ENCODE measurements around the gene ADGRG7.

The ADGRG7 gene

GRCh38 chr3:100630664-100631063 lies 21.3 kb downstream of the ADGRG7 start:
- DNase-seq (ENCODE audit: low read depth) = no peak
- H3K4me3 ChIP-seq (ENCODE audit: low read length) = no peak overlapping the region
- no peak for TF ChIP-seq CTCF (conservative IDR thresholded peaks at IDR 0.05; ENCODE audit: low read length)

GRCh38 chr3:100631236-100631635 lies 21.8 kb downstream of the ADGRG7 start:
- no peak for DNase-seq (ENCODE audit: low read depth)
- no peak overlapping the region for H3K4me3 ChIP-seq (ENCODE audit: low read length)
- TF ChIP-seq CTCF (conservative IDR thresholded peaks at IDR 0.05; ENCODE audit: low read length) = no peak

- no peak; the same call in 1 of the 2 replicates for TF ChIP-seq CTCF (conservative IDR thresholded peaks at IDR 0.05; ENCODE audit: low read length)
- peak; percentile 38 for DNase-seq (ENCODE audit: low read depth)
Measured at GRCh38 chr3:100634493-100635272, 25.3 kb downstream of the ADGRG7 start.

GRCh38 chr3:100635273-100635701 lies 25.9 kb downstream of the ADGRG7 start:
- no peak for DNase-seq (ENCODE audit: low read depth)
- no peak overlapping the region for H3K4me3 ChIP-seq (ENCODE audit: low read length)
- no peak for TF ChIP-seq CTCF (conservative IDR thresholded peaks at IDR 0.05; ENCODE audit: low read length)

More at GRCh38 chr3:100634493-100635272, 25.3 kb downstream of the ADGRG7 start:
- H3K4me3 ChIP-seq (ENCODE audit: low read length) = no peak overlapping the region

GRCh38 chr3:100637197-100637631 lies 27.8 kb downstream of the ADGRG7 start:
- no peak for DNase-seq (ENCODE audit: low read depth)
- no peak overlapping the region for H3K4me3 ChIP-seq (ENCODE audit: low read length)
- no peak for TF ChIP-seq CTCF (conservative IDR thresholded peaks at IDR 0.05; ENCODE audit: low read length)

GRCh38 chr3:100640633-100641032 lies 31.2 kb downstream of the ADGRG7 start:
- no peak for TF ChIP-seq CTCF (conservative IDR thresholded peaks at IDR 0.05; ENCODE audit: low read length)
- H3K4me3 ChIP-seq (ENCODE audit: low read length) = no peak overlapping the region
- no peak for DNase-seq (ENCODE audit: low read depth)

- DNase-seq (ENCODE audit: low read depth) = no peak
- TF ChIP-seq CTCF (conservative IDR thresholded peaks at IDR 0.05; ENCODE audit: low read length) = no peak
- H3K4me3 ChIP-seq (ENCODE audit: low read length) = no peak overlapping the region
Measured at GRCh38 chr3:100641471-100642032, 32.2 kb downstream of the ADGRG7 start.
